ENCODE results near the gene PDE4D. TPM values are rescaled to one million over a fixed set of nuclear protein-coding genes. Genes with fewer than 3 reads are reported as not detected.
"Not testable (repeated sequence)": the region's sequence is repeated elsewhere in the genome, so short reads cannot be mapped to it uniquely, and the experiment has no call there.

PDE4D gene
- total and polyA plus RNA-seq, 3 donors from 2014 or later = 7.8 to 13.9 (median 8.7) TPM

GRCh38 chr5:59473611-59474010 is 419.9 kb downstream of the PDE4D start:
- no peaks in the 10 kb centered on the region for H3K27me3 ChIP-seq
- no peak overlapping the region for H3K27ac ChIP-seq
- no peaks in the 10 kb centered on the region for H3K36me3 ChIP-seq (ENCODE audit: low read depth, missing control alignments)
- no peak for DNase-seq
- H3K9me3 ChIP-seq = no peaks in the 10 kb centered on the region
- TF ChIP-seq CTCF (IDR thresholded peaks at IDR 0.05) (no peak), POLR2A (IDR thresholded peaks at IDR 0.05) (no peak)
- no peak overlapping the region for H3K4me3 ChIP-seq
- H3K4me1 ChIP-seq = no peaks in the 10 kb centered on the region
- intact Hi-C loops (cut with DNase I; ENCODE audit: low total_unique reads) = no loop called here

- H3K4me3 ChIP-seq = no peak overlapping the region
- TF ChIP-seq POLR2A (IDR thresholded peaks at IDR 0.05) (no peak), CTCF (IDR thresholded peaks at IDR 0.05) (no peak)
- H3K4me1 ChIP-seq = no peaks in the 10 kb centered on the region
- H3K27me3 ChIP-seq = no peaks in the 10 kb centered on the region
- intact Hi-C loops (cut with DNase I; ENCODE audit: low total_unique reads) = no loop called here
- DNase-seq = no peak
- no peak overlapping the region for H3K27ac ChIP-seq
- H3K36me3 ChIP-seq (ENCODE audit: low read depth, missing control alignments) = no peaks in the 10 kb centered on the region
- no peaks in the 10 kb centered on the region for H3K9me3 ChIP-seq
- WGBS, 2 donors = 35 to 50% methylated on average over 1 of the region's 1 CpG
Measured at GRCh38 chr5:59471463-59471862, 422.1 kb downstream of the PDE4D start.

GRCh38 chr5:59467969-59468368 is 425.6 kb downstream of the PDE4D start:
- no peak for TF ChIP-seq POLR2A (IDR thresholded peaks at IDR 0.05)
- TF ChIP-seq CTCF (IDR thresholded peaks at IDR 0.05) = no peak
- H3K9me3 ChIP-seq = no peaks in the 10 kb centered on the region
- no peaks in the 10 kb centered on the region for H3K27me3 ChIP-seq
- DNase-seq = no peak
- intact Hi-C loops (cut with DNase I; ENCODE audit: low total_unique reads) = no loop called here
- H3K27ac ChIP-seq = no peak overlapping the region
- WGBS, 2 donors = 91 to 100% methylated on average over 2 of the region's 2 CpGs
- no peak overlapping the region for H3K4me3 ChIP-seq
- H3K4me1 ChIP-seq = no peaks in the 10 kb centered on the region
- no peaks in the 10 kb centered on the region for H3K36me3 ChIP-seq (ENCODE audit: low read depth, missing control alignments)

GRCh38 chr5:59466271-59466670 is 427.3 kb downstream of the PDE4D start:
- WGBS, 2 donors = 80 to 81% methylated on average over 2 of the region's 2 CpGs
- no peak overlapping the region for H3K27ac ChIP-seq
- no peaks in the 10 kb centered on the region for H3K9me3 ChIP-seq
- no peaks in the 10 kb centered on the region for H3K4me1 ChIP-seq
- intact Hi-C loops (cut with DNase I; ENCODE audit: low total_unique reads) = no loop called here
- TF ChIP-seq POLR2A (IDR thresholded peaks at IDR 0.05) = no peak
- no peak for TF ChIP-seq CTCF (IDR thresholded peaks at IDR 0.05)
- H3K4me3 ChIP-seq = no peak overlapping the region
- H3K27me3 ChIP-seq = no peaks in the 10 kb centered on the region
- no peak for DNase-seq
- H3K36me3 ChIP-seq (ENCODE audit: low read depth, missing control alignments) = no peaks in the 10 kb centered on the region

GRCh38 chr5:59464969-59465368 is 428.6 kb downstream of the PDE4D start:
- H3K9me3 ChIP-seq = no peaks in the 10 kb centered on the region
- DNase-seq = no peak
- no peak overlapping the region for H3K27ac ChIP-seq
- intact Hi-C loops (cut with DNase I; ENCODE audit: low total_unique reads) = no loop called here
- no peaks in the 10 kb centered on the region for H3K4me1 ChIP-seq
- no peaks in the 10 kb centered on the region for H3K36me3 ChIP-seq (ENCODE audit: low read depth, missing control alignments)
- 93 to 96% methylated on average over 3 of the region's 3 CpGs for WGBS, 2 donors
- H3K27me3 ChIP-seq = no peaks in the 10 kb centered on the region
- TF ChIP-seq CTCF (IDR thresholded peaks at IDR 0.05) (no peak), POLR2A (IDR thresholded peaks at IDR 0.05) (no peak)
- no peak overlapping the region for H3K4me3 ChIP-seq

- DNase-seq; H3K36me3 ChIP-seq (ENCODE audit: low read depth, missing control alignments); H3K27me3 ChIP-seq; H3K4me3 ChIP-seq; H3K27ac ChIP-seq; H3K9me3 ChIP-seq; H3K4me1 ChIP-seq; intact Hi-C loops (cut with DNase I; ENCODE audit: low total_unique reads): not testable (repeated sequence)
- WGBS, 2 donors = 80 to 81% methylated on average over 3 of the region's 4 CpGs
Measured at GRCh38 chr5:59463618-59464166, 429.8 kb downstream of the PDE4D start.
